Loucy (cell line): ENCODE results near the gene PDXP.

ENCODE experiments used
- EZH2phosphoT487 ChIP-seq: fragments of 200-600 bp; IDR thresholded peaks from 2 replicates; pipeline ENCODE4 v1.6.1; 2018; ENCODE audit warnings: antibody characterized with exemption, mild to moderate bottlenecking, moderate library complexity, borderline replicate concordance
- TF ChIP-seq, protein P1 (sequence below): fragments of 200-600 bp; sonication (generic); conservative IDR thresholded peaks from 2 replicates; pipeline ENCODE4 v1.5.1; 2014; ENCODE audit warnings: mild to moderate bottlenecking, antibody characterized with exemption, low read length

DNA sequence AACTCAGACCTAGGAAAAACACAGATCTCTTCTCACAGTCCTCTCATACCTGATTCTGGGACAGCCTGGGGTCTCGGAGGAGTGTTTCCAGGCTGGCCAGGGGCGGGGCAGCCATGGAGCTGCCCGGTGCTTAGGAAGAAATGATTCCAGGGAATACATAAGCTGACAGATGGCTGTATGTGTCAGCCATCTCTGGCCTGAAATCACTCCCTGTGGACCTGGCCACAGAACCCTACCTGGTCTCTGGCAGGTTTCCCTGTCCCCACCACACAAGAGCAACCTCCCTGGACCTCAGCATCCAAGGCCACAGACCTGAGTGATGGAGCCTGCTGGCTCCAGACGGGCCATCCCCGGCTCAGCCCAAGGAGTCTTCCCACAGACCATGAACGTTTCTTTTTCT is 39.8 kb upstream of the PDXP start:
- TF ChIP-seq, protein P1, sequence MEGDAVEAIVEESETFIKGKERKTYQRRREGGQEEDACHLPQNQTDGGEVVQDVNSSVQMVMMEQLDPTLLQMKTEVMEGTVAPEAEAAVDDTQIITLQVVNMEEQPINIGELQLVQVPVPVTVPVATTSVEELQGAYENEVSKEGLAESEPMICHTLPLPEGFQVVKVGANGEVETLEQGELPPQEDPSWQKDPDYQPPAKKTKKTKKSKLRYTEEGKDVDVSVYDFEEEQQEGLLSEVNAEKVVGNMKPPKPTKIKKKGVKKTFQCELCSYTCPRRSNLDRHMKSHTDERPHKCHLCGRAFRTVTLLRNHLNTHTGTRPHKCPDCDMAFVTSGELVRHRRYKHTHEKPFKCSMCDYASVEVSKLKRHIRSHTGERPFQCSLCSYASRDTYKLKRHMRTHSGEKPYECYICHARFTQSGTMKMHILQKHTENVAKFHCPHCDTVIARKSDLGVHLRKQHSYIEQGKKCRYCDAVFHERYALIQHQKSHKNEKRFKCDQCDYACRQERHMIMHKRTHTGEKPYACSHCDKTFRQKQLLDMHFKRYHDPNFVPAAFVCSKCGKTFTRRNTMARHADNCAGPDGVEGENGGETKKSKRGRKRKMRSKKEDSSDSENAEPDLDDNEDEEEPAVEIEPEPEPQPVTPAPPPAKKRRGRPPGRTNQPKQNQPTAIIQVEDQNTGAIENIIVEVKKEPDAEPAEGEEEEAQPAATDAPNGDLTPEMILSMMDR = no peak
- TF ChIP-seq EZH2phosphoT487 = no peak
